ENCODE data around the gene AADAT. TPM values are rescaled to one million over a fixed set of nuclear protein-coding genes. Genes with fewer than 3 reads are reported as not detected.

The AADAT gene
- total and polyA plus RNA-seq, 2 of the 8 experiments (the other 6 are each of a cell fraction or from before 2014, with no cell fraction given) = 6.1 to 7.7 TPM

- H3K4me2 ChIP-seq (ENCODE audit: insufficient read depth in 1 of 2, low read depth in 2 of 2, low read length in 2 of 2) = no peak overlapping the region
- DNase-seq (ENCODE audit: low read depth in 1 of 2, low spot score in 2 of 2) = no peak
- no peak for TF ChIP-seq SP4 (IDR thresholded peaks at IDR 0.05; ENCODE audit: low read length)
- no peak for TF ChIP-seq SUZ12 (IDR thresholded peaks at IDR 0.05; ENCODE audit: low read length)
- no peak for TF ChIP-seq CBX5 (IDR thresholded peaks at IDR 0.05; ENCODE audit: low read depth, low read length)
- no peak for TF ChIP-seq KDM5A (IDR thresholded peaks at IDR 0.05; ENCODE audit: low read length)
- no peak for TF ChIP-seq POLR2A (IDR thresholded peaks at IDR 0.05; ENCODE audit: control extremely low read depth in 1 of 2, low read depth in 2 of 2, low read length in 2 of 2)
- no peak for TF ChIP-seq TEAD4 (IDR thresholded peaks at IDR 0.05; ENCODE audit: low read depth, low read length)
- no peak for TF ChIP-seq EZH2 (IDR thresholded peaks at IDR 0.05; ENCODE audit: low read depth, low read length, severe bottlenecking)
- no peak for TF ChIP-seq BACH1 (IDR thresholded peaks at IDR 0.05; ENCODE audit: low read length)
- no peak for TF ChIP-seq ASH2L (IDR thresholded peaks at IDR 0.05; ENCODE audit: low read length)
- TF ChIP-seq POLR2AphosphoS5 (IDR thresholded peaks at IDR 0.05; ENCODE audit: low read depth, low read length) = no peak
- TF ChIP-seq HDAC6 (IDR thresholded peaks at IDR 0.05; ENCODE audit: low read depth, low read length) = no peak
- no peak for TF ChIP-seq TAF1 (IDR thresholded peaks at IDR 0.05; ENCODE audit: low read depth, low read length)
- TF ChIP-seq RAD21 (IDR thresholded peaks at IDR 0.05 in 1 of 2, conservative IDR thresholded peaks at IDR 0.05 in 1 of 2; ENCODE audit: low read depth in 2 of 2, low read length in 2 of 2) = no peak
- TF ChIP-seq TBP (IDR thresholded peaks at IDR 0.05; ENCODE audit: low read depth, low read length) = no peak
Measured at GRCh38 chr4:170030121-170030520, 59.6 kb downstream of the AADAT start.

More at GRCh38 chr4:170030121-170030520, 59.6 kb downstream of the AADAT start:
- POLR2A ChIA-PET (ENCODE audit: partially characterized antibody) = no interaction called here
- no peak overlapping the region for H2AK5ac ChIP-seq (ENCODE audit: low read depth, low read length)
- no peak overlapping the region for H3K14ac ChIP-seq (ENCODE audit: insufficient read length)
- H3K4me1 ChIP-seq (replicated peaks in 1 of 4; ENCODE audit: control insufficient read depth in 3 of 4, insufficient read depth in 4 of 4, low read length in 3 of 4) = peaks cover 0 to 3% (median 3%) of the 10 kb centered on the region in 4 experiments; a peak in 4 of 7 replicates
- no peak overlapping the region for H2BK5ac ChIP-seq (ENCODE audit: low read depth, low read length)
- H3K79me2 ChIP-seq (ENCODE audit: control insufficient read depth in 1 of 2, insufficient read depth in 2 of 2, low read length in 2 of 2) = no peaks in the 10 kb centered on the region
- no peak overlapping the region for H4K8ac ChIP-seq (ENCODE audit: extremely low read depth, insufficient read depth, low read length)
- no peak overlapping the region for H3K4me3 ChIP-seq (ENCODE audit: extremely low read depth in 1 of 4, insufficient read depth in 2 of 4, low read depth in 3 of 4, low read length in 4 of 4)
- no peak overlapping the region for H2BK15ac ChIP-seq (ENCODE audit: low read length)
- no peak overlapping the region for H4K91ac ChIP-seq (replicated peaks; ENCODE audit: insufficient read length, low read length)
- no peak overlapping the region for H3K18ac ChIP-seq (ENCODE audit: extremely low read depth, low read length)
- H3K9ac ChIP-seq (replicated peaks in 1 of 4; ENCODE audit: extremely low read depth in 1 of 4, low read depth in 3 of 4, low read length in 3 of 4) = no peak overlapping the region
- no peak for FAIRE-seq
- no peak overlapping the region for H2BK20ac ChIP-seq (ENCODE audit: low read length)
- H3K79me1 ChIP-seq (ENCODE audit: low read depth, low read length) = no peaks in the 10 kb centered on the region; the same call in 1 of the 2 replicates
- H3K36me3 ChIP-seq (ENCODE audit: control insufficient read depth in 2 of 4, insufficient read depth in 4 of 4, low read length in 3 of 4) = no peaks in the 10 kb centered on the region
- no peaks in the 10 kb centered on the region for H4K20me1 ChIP-seq (replicated peaks in 1 of 2; ENCODE audit: control insufficient read depth in 1 of 2, insufficient read depth in 2 of 2, low read length in 2 of 2)
- no peak overlapping the region for H3K23ac ChIP-seq (ENCODE audit: insufficient read length)
- H3K56ac ChIP-seq (replicated peaks; ENCODE audit: insufficient read length, low read depth, low read length) = no peak overlapping the region
- no peak overlapping the region for H2AFZ ChIP-seq (ENCODE audit: low read length)
- no peak overlapping the region for H4K5ac ChIP-seq (ENCODE audit: insufficient read length, low read depth, low read length)
- no peak overlapping the region for H3K27ac ChIP-seq (ENCODE audit: low read depth, low read length)
- peaks cover 4 to 23% (median 20%) of the 10 kb centered on the region in 4 experiments for H3K27me3 ChIP-seq (replicated peaks in 1 of 4; ENCODE audit: control insufficient read depth in 3 of 4, extremely low read depth in 1 of 4, insufficient read depth in 3 of 4, low read length in 3 of 4)
- H2BK120ac ChIP-seq (replicated peaks; ENCODE audit: low read depth, low read length) = no peak overlapping the region
- no peaks in the 10 kb centered on the region for H3K9me3 ChIP-seq (ENCODE audit: insufficient read depth in 2 of 2, low read depth in 1 of 2, low read length in 1 of 2)
- H3K4ac ChIP-seq (replicated peaks; ENCODE audit: insufficient read length, low read depth, low read length) = no peak overlapping the region
- peaks cover 9% of the 10 kb centered on the region; the same call in 1 of the 2 replicates for H3K23me2 ChIP-seq (ENCODE audit: low read depth, low read length)
- no peak overlapping the region for H2BK12ac ChIP-seq (ENCODE audit: low read depth, low read length)
- CTCF ChIA-PET (ENCODE audit: partially characterized antibody) = interaction anchor here (6.5 kb wide), 1 partner anchor 220 kb away, joined by 39 read pairs; no protein-coding TSS in a partner anchor
- WGBS, 2 experiments (ENCODE audit: extremely low coverage in 1 of 2, insufficient coverage in 1 of 2, insufficient read length in 1 of 2, insufficient replicate concordance in 2 of 2, low coverage in 1 of 2, low lambda C conversion rate in 2 of 2, missing lambda C conversion rate in 1 of 2) = 100% methylated on average over 1 of the region's 1 CpG; no CpG with 5 or more reads in 1 of the 2 experiments

Measured in H1 (cell line).